Endothelial cell of umbilical vein (primary cell): Measurements from ENCODE around the gene BET1. TPM values are rescaled to one million over a fixed set of nuclear protein-coding genes. Genes with fewer than 3 reads are reported as not detected.

ENCODE experiments used
- BruUV-seq: library from RNA; stranded (reverse); fragments of 400-500 nt; replicated peaks from 2 replicates; lab custom pipeline; 2021; lab: Mats Ljungman, UMichigan
- CTCF ChIA-PET: fragments of 300-600, 350-600 bp; sonication (Branson Sonifier 250); formaldehyde crosslinking; loops from one replicate; lab custom pipeline; 2021; ENCODE audit warnings: antibody characterized with exemption, inconsistent platforms; lab: Charles Lee
- POLR2A ChIA-PET: fragments of 300-600, 350-600 bp; sonication (Branson Sonifier 250); formaldehyde crosslinking; loops from one replicate; lab custom pipeline; 2021; ENCODE audit warnings: antibody characterized with exemption, inconsistent platforms; lab: Charles Lee
- DNase-seq: peaks from one replicate; pipeline ENCODE4 v3.0.0-alpha.2; 2011; ENCODE audit warnings: low read depth, low spot score
- FAIRE-seq: peaks from 2 replicates; lab custom pipeline; 2011; peaks lifted over from hg19 to GRCh38; lab: Jason Lieb, UNC
- H2AFZ ChIP-seq: 2 replicates; pipeline ENCODE4 v1.6.0; 2012; ENCODE audit warnings: low read depth, low read length, control low read depth, inconsistent platforms
- H3K27ac ChIP-seq: 2 replicates; pipeline ENCODE4 v1.5.1; 2011; ENCODE audit warnings: low read depth, mild to moderate bottlenecking, control low read depth, low read length, moderate library complexity; ENCODE audit not compliant: insufficient read depth
- H3K27me3 ChIP-seq, 2 experiments: 2 replicates each; pipeline versions ENCODE4 v1.6.0 to v1.6.1; 2011; ENCODE audit warnings: low read length in 2 of 2, mixed read lengths in 1 of 2; ENCODE audit not compliant: control insufficient read depth in 2 of 2, insufficient read depth in 2 of 2
- H3K36me3 ChIP-seq, 2 experiments: 2 replicates in 1 of 2; 3 replicates in 1 of 2; pipeline ENCODE4 v1.5.1; 2011; ENCODE audit warnings: low read length in 2 of 2, mild to moderate bottlenecking in 1 of 2, moderate library complexity in 1 of 2; ENCODE audit not compliant: control insufficient read depth in 2 of 2, insufficient read depth in 2 of 2; ENCODE audit errors: extremely low read depth in 1 of 2
- H3K4me1 ChIP-seq: 3 replicates; pipeline ENCODE4 v1.5.1; 2011; ENCODE audit warnings: mild to moderate bottlenecking, low read length; ENCODE audit not compliant: control insufficient read depth, insufficient read depth; ENCODE audit errors: extremely low read depth
- H3K4me2 ChIP-seq: 2 replicates; pipeline ENCODE4 v1.6.1; 2011; ENCODE audit warnings: low read length, control low read depth, mixed read lengths; ENCODE audit not compliant: insufficient read depth
- H3K4me3 ChIP-seq, 3 experiments: fragments of 200-600 bp in 1 of 3; sonication (generic), shearing (Covaris generic) in 1 of 3; replicated peaks in 1 of 3; 2 replicates each; pipeline ENCODE4 v1.5.1; 2011 to 2016; ENCODE audit warnings: control low read depth in 3 of 3, low read length in 3 of 3, mild to moderate bottlenecking in 2 of 3, inconsistent platforms in 1 of 3, low read depth in 1 of 3, moderate library complexity in 1 of 3; ENCODE audit not compliant: insufficient read depth in 1 of 3
- H3K79me2 ChIP-seq: 2 replicates; pipeline ENCODE4 v1.6.0; 2012; ENCODE audit warnings: low read length, inconsistent platforms; ENCODE audit not compliant: control insufficient read depth, insufficient read depth
- H3K9ac ChIP-seq: replicated peaks from 2 replicates; pipeline ENCODE3; 2011; ENCODE audit warnings: low read length, control low read depth; ENCODE audit not compliant: insufficient read depth; ENCODE audit errors: extremely low read depth
- H3K9me1 ChIP-seq: replicated peaks from 3 replicates; pipeline ENCODE4 v1.6.0; 2011; ENCODE audit warnings: mild to moderate bottlenecking, low read length; ENCODE audit not compliant: control insufficient read depth, insufficient read depth; ENCODE audit errors: extremely low read depth
- H3K9me3 ChIP-seq: replicated peaks from 2 replicates; pipeline ENCODE4 v1.5.1; 2012; ENCODE audit warnings: low read length, inconsistent platforms; ENCODE audit not compliant: control insufficient read depth, insufficient read depth
- H4K20me1 ChIP-seq: replicated peaks from 2 replicates; pipeline ENCODE3; 2011; ENCODE audit warnings: mild to moderate bottlenecking, low read length; ENCODE audit not compliant: control insufficient read depth, insufficient read depth; ENCODE audit errors: extremely low read depth
- CTCF ChIP-seq, 2 donors: IDR thresholded peaks; 1 replicate in 1 of 2; 2 replicates in 1 of 2; pipeline ENCODE4 v1.5.1; 2011; ENCODE audit warnings: low read length in 2 of 2, mild to moderate bottlenecking in 2 of 2, moderate library complexity in 2 of 2, control low read depth in 1 of 2, inconsistent platforms in 1 of 2, low read depth in 1 of 2; ENCODE audit not compliant: insufficient read depth in 1 of 2; ENCODE audit errors: extremely low read depth in 1 of 2
- EZH2 ChIP-seq: IDR thresholded peaks from 2 replicates; pipeline ENCODE4 v1.6.1; 2012; ENCODE audit warnings: borderline replicate concordance, low read depth, mild to moderate bottlenecking, moderate library complexity, low read length, inconsistent platforms; ENCODE audit not compliant: severe bottlenecking
- FOS ChIP-seq: IDR thresholded peaks from 2 replicates; pipeline ENCODE4 v1.6.1; 2011; ENCODE audit warnings: mild to moderate bottlenecking, low read length, moderate library complexity, borderline replicate concordance; ENCODE audit not compliant: insufficient read depth
- GATA2 ChIP-seq: IDR thresholded peaks from 2 replicates; pipeline ENCODE4 v1.7.0; 2011; ENCODE audit warnings: low read depth, mild to moderate bottlenecking, moderate library complexity, mixed read lengths, low read length; ENCODE audit not compliant: insufficient read length, insufficient read depth
- JUN ChIP-seq: IDR thresholded peaks from 2 replicates; pipeline ENCODE4 v1.6.1; 2011; ENCODE audit warnings: borderline replicate concordance, low read depth; ENCODE audit not compliant: insufficient read length, insufficient read depth
- MAX ChIP-seq: IDR thresholded peaks from 2 replicates; pipeline ENCODE4 v1.6.1; 2011; ENCODE audit not compliant: insufficient read depth, insufficient read length
- MYC ChIP-seq: IDR thresholded peaks from one replicate; pipeline ENCODE4 v1.6.1; 2011; ENCODE audit warnings: mild to moderate bottlenecking, low read depth, low read length
- POLR2A ChIP-seq: IDR thresholded peaks from 2 replicates; pipeline ENCODE4 v1.6.1; 2012; ENCODE audit warnings: low read depth, mild to moderate bottlenecking, control low read depth, low read length
- POLR2AphosphoS5 ChIP-seq: IDR thresholded peaks from 2 replicates; pipeline ENCODE4 v1.6.1; 2012; ENCODE audit warnings: low read depth, mild to moderate bottlenecking, control low read depth, low read length, moderate library complexity; ENCODE audit not compliant: insufficient read depth
- dilution Hi-C: fragments of 300-500 bp; cut with MboI; formaldehyde crosslinking; loops from one replicate; pipeline ENCODE4 v1.15.0; 2019; ENCODE audit warnings: low sequenced_read_pairs; ENCODE audit not compliant: extremely low pct_ligation_motif_present
- intact Hi-C: fragments of 100-400 bp; cut with micrococcal nuclease; formaldehyde crosslinking; loops from one replicate; pipeline ENCODE4 v1.10.0; 2022
- polyA plus RNA-seq, 4 experiments: library from polyadenylated mRNA; depleted of rRNA in 3 of 4; stranded (reverse) in 3 of 4; unstranded in 1 of 4; fragments of >200 nt; gene quantifications; 2 replicates each; pipeline versions ENCODE4 v1.2.1 to v1.2.3, GENCODE V29; 2011 to 2012; ENCODE audit warnings: missing spikeins in 1 of 4
- total RNA-seq: library from RNA; stranded (reverse); gene quantifications from 2 replicates; pipeline ENCODE4 v1.2.3, GENCODE V29; 2021

The BET1 gene
- total and polyA plus RNA-seq, 2 donors (not counting 3 experiments of a cell fraction or from before 2014, with no cell fraction given) = 21.9 to 28.4 TPM

DNA sequence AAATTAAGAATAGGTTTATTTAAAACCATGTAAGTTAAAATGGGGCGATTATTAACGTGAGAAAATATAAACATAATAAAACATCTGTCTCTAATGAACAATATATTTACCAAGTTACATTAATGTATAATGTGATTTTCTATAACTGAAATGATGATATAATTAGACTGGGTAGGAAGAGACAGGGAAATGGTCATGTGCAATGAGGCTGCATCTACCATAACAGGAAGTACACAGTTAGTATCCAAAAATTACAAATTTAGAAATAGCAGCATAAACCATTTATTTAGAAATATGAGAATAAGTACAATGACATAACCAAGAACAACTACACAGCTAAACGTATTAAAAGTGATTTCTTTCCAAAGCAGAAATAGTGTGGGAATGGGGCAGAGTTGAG lies 25.8 kb upstream of the BET1 start:
- FAIRE-seq (no peak), DNase-seq (no peak)
- TF ChIP-seq GATA2 (no peak), MYC (no peak), POLR2A (no peak), POLR2AphosphoS5 (no peak), FOS (no peak), JUN (no peak), EZH2 (no peak), MAX (no peak), CTCF (IDR thresholded peaks at IDR 0.05; ENCODE audit: extremely low read depth in 1 of 2, insufficient read depth in 1 of 2, low read depth in 1 of 2, low read length in 2 of 2) (no peak)
- Histone ChIP-seq H2AFZ (no peak overlapping the region), H3K4me2 (no peak overlapping the region), H3K4me3 (no peak overlapping the region), H3K9ac (no peak overlapping the region), H3K36me3 (no peaks in the 10 kb centered on the region), H3K4me1 (peaks cover 4% of the 10 kb centered on the region), H3K9me3 (no peaks in the 10 kb centered on the region), H3K79me2 (no peaks in the 10 kb centered on the region), H3K9me1 (no peaks in the 10 kb centered on the region), H3K27me3 (peaks cover 26 to 29% of the 10 kb centered on the region in 2 experiments), H3K27ac (no peak overlapping the region), H4K20me1 (no peaks in the 10 kb centered on the region)
- CTCF ChIA-PET = interaction anchor here (1.1 kb wide), 1 partner anchor 127 kb away, joined by 3 read pairs; no protein-coding TSS in a partner anchor
- dilution Hi-C loops = no loop called here
- POLR2A ChIA-PET = no interaction called here
- intact Hi-C loops = loop anchor here (2.0 kb wide), 1 partner anchor 15 kb away; no protein-coding TSS in a partner anchor
- no TSS peak for BruUV-seq
